Endothelial cell (in vitro differentiated cells): ENCODE results near the gene C2orf76. TPM values are rescaled to one million over a fixed set of nuclear protein-coding genes. Genes with fewer than 3 reads are reported as not detected.

Experiments
- DNase-seq: peaks from one replicate; pipeline ENCODE4 v3.0.0; 2021; ENCODE audit warnings: low spot score
- H3K27ac Mint-ChIP-seq: one replicate; pipeline ENCODE4 v1.8.0; 2021; ENCODE audit warnings: mixed read lengths, inconsistent platforms; ENCODE audit not compliant: unreplicated experiment
- H3K27me3 Mint-ChIP-seq: one replicate; pipeline ENCODE4 v1.8.0; 2021; ENCODE audit warnings: mild to moderate bottlenecking, moderate library complexity, mixed read lengths, inconsistent platforms; ENCODE audit not compliant: unreplicated experiment
- H3K36me3 Mint-ChIP-seq: one replicate; pipeline ENCODE4 v1.8.0; 2021; ENCODE audit warnings: mild to moderate bottlenecking, low read depth, mixed read lengths, inconsistent platforms; ENCODE audit not compliant: unreplicated experiment
- H3K4me1 Mint-ChIP-seq: one replicate; pipeline ENCODE4 v1.8.0; 2021; ENCODE audit warnings: mild to moderate bottlenecking, mixed read lengths, inconsistent platforms; ENCODE audit not compliant: unreplicated experiment
- H3K4me3 Mint-ChIP-seq: one replicate; pipeline ENCODE4 v1.8.0; 2021; ENCODE audit warnings: mild to moderate bottlenecking, mixed read lengths, inconsistent platforms; ENCODE audit not compliant: unreplicated experiment
- H3K9me3 Mint-ChIP-seq: one replicate; pipeline ENCODE4 v1.8.0; 2021; ENCODE audit warnings: mixed read lengths, inconsistent platforms; ENCODE audit not compliant: unreplicated experiment
- CTCF ChIP-seq: fragments of 200-600 bp; sonication (generic); IDR thresholded peaks from one replicate; pipeline ENCODE4 v1.5.0; 2021; ENCODE audit warnings: antibody characterized with exemption; ENCODE audit not compliant: unreplicated experiment
- total RNA-seq: library from RNA; stranded (reverse); fragmentation: NEBNext Ultra II Directional; extraction: Animal tissue kit (Norgen Biotek cat#: 25700); gene quantifications from one replicate; pipeline ENCODE4 v1.2.1, GENCODE V29; 2021; ENCODE audit not compliant: unreplicated experiment

The C2orf76 gene
- total RNA-seq, 1 donor from 2014 or later: 10.8 TPM

- Mint-ChIP-seq H3K4me3 (no peak overlapping the region), H3K4me1 (no peaks in the 10 kb centered on the region), H3K27ac (no peak overlapping the region), H3K9me3 (no peaks in the 10 kb centered on the region), H3K27me3 (no peaks in the 10 kb centered on the region), H3K36me3 (no peaks in the 10 kb centered on the region)
- TF ChIP-seq CTCF: no peak
- no peak for DNase-seq
Observed at GRCh38 chr2:119304847-119305246, 61.8 kb downstream of the C2orf76 start.

- no peak for DNase-seq
- Mint-ChIP-seq H3K4me3 (no peak overlapping the region), H3K27ac (no peak overlapping the region), H3K27me3 (no peaks in the 10 kb centered on the region), H3K36me3 (no peaks in the 10 kb centered on the region), H3K9me3 (no peaks in the 10 kb centered on the region), H3K4me1 (no peaks in the 10 kb centered on the region)
- TF ChIP-seq CTCF: no peak
Observed at GRCh38 chr2:119301413-119301812, 65.2 kb downstream of the C2orf76 start.

GRCh38 chr2:119295688-119296375 is 70.8 kb downstream of the C2orf76 start:
- H3K4me1 Mint-ChIP-seq: no peaks in the 10 kb centered on the region
- H3K27ac Mint-ChIP-seq: no peak overlapping the region
- H3K9me3 Mint-ChIP-seq: no peaks in the 10 kb centered on the region
- DNase-seq: no peak
- H3K27me3 Mint-ChIP-seq: no peaks in the 10 kb centered on the region
- no peaks in the 10 kb centered on the region for H3K36me3 Mint-ChIP-seq
- no peak overlapping the region for H3K4me3 Mint-ChIP-seq
- no peak for TF ChIP-seq CTCF

GRCh38 chr2:119294671-119295070 is 72.0 kb downstream of the C2orf76 start:
- no peaks in the 10 kb centered on the region for H3K4me1 Mint-ChIP-seq
- no peak overlapping the region for H3K4me3 Mint-ChIP-seq
- H3K27ac Mint-ChIP-seq: no peak overlapping the region
- H3K27me3 Mint-ChIP-seq: no peaks in the 10 kb centered on the region
- no peaks in the 10 kb centered on the region for H3K36me3 Mint-ChIP-seq
- no peak for DNase-seq
- TF ChIP-seq CTCF: no peak
- H3K9me3 Mint-ChIP-seq: no peaks in the 10 kb centered on the region

- Mint-ChIP-seq H3K9me3 (no peaks in the 10 kb centered on the region), H3K4me1 (no peaks in the 10 kb centered on the region), H3K27me3 (no peaks in the 10 kb centered on the region), H3K27ac (no peak overlapping the region), H3K4me3 (no peak overlapping the region), H3K36me3 (no peaks in the 10 kb centered on the region)
- DNase-seq: no peak
- TF ChIP-seq CTCF: no peak
Observed at GRCh38 chr2:119293900-119294299, 72.7 kb downstream of the C2orf76 start.
